Vagina (tissue), 2 donors: ENCODE data around the gene WWC2. TPM values are rescaled to one million over a fixed set of nuclear protein-coding genes. Genes with fewer than 3 reads are reported as not detected.

ENCODE experiments used
- DNase-seq, 2 donors: peaks; one replicate each; pipeline ENCODE4 v3.0.0-alpha.2; 2017; ENCODE audit errors: extremely low spot score in 2 of 2
- H3K27ac ChIP-seq: fragments of 200-600 bp; sonication (generic); one replicate; pipeline ENCODE4 v1.5.1; 2019
- H3K27me3 ChIP-seq: fragments of 200-600 bp; sonication (generic); one replicate; pipeline ENCODE4 v1.5.1; 2019
- H3K36me3 ChIP-seq, 2 donors: fragments of 200-600 bp; sonication (generic); one replicate each; pipeline ENCODE4 v1.5.1; 2017 to 2019
- H3K4me1 ChIP-seq: fragments of 200-600 bp; sonication (generic); one replicate; pipeline ENCODE4 v1.5.1; 2019
- H3K4me3 ChIP-seq, 2 donors: fragments of 200-600 bp; sonication (generic); 1 replicate in 1 of 2; 2 replicates in 1 of 2; pipeline ENCODE4 v1.5.1; 2016 to 2019
- H3K9me3 ChIP-seq: fragments of 200-600 bp; sonication (generic); one replicate; pipeline ENCODE4 v1.5.1; 2019
- CTCF ChIP-seq, 3 experiments: fragments of 450-650 bp in 2 of 3; fragments of 200-600 bp in 1 of 3; sonication (generic) in 1 of 3; IDR thresholded peaks; one replicate each; pipeline ENCODE4 v1.5.1; 2017 to 2019; ENCODE audit warnings: antibody characterized with exemption in 3 of 3, mild to moderate bottlenecking in 2 of 3, moderate library complexity in 2 of 3
- POLR2A ChIP-seq, 2 donors: fragments of 450-650 bp; IDR thresholded peaks; one replicate each; pipeline ENCODE4 v1.6.1; 2017; ENCODE audit warnings: antibody characterized with exemption in 2 of 2, mild to moderate bottlenecking in 2 of 2, moderate library complexity in 2 of 2
- POLR2AphosphoS5 ChIP-seq, 2 donors: sonication (generic); formaldehyde crosslinking; IDR thresholded peaks; one replicate each; pipeline ENCODE4 v1.9.0; 2017; ENCODE audit warnings: antibody characterized with exemption in 2 of 2, mild to moderate bottlenecking in 2 of 2, low read depth in 1 of 2; ENCODE audit not compliant: insufficient read depth in 1 of 2
- intact Hi-C: fragments of 100-400 bp; cut with DNase I; formaldehyde crosslinking; loops from one replicate; pipeline ENCODE4 v1.15.1; 2023
- total RNA-seq: library from RNA; depleted of rRNA; stranded (reverse); fragments of >200 nt; gene quantifications from one replicate; pipeline ENCODE4 v1.2.3, GENCODE V29; 2016

Gene WWC2
- total RNA-seq, 1 donor from 2014 or later = 24.3 TPM

- peaks cover 7% of the 10 kb centered on the region for H3K4me1 ChIP-seq
- no peaks in the 10 kb centered on the region for H3K9me3 ChIP-seq
- no peaks in the 10 kb centered on the region for H3K36me3 ChIP-seq
- DNase-seq = no peak
- H3K4me3 ChIP-seq = peak overlapping the region in 1 of 2 donors; percentile 9
- intact Hi-C loops = no loop called here
- H3K27me3 ChIP-seq = no peaks in the 10 kb centered on the region
- no peak for TF ChIP-seq POLR2A (IDR thresholded peaks at IDR 0.05)
- no peak for TF ChIP-seq POLR2AphosphoS5 (IDR thresholded peaks at IDR 0.05; ENCODE audit: insufficient read depth in 1 of 2, low read depth in 1 of 2)
- TF ChIP-seq CTCF (IDR thresholded peaks at IDR 0.05) = no peak
- H3K27ac ChIP-seq = no peak overlapping the region
Measured at GRCh38 chr4:183342541-183343533, 243.8 kb downstream of the WWC2 start.

- Histone ChIP-seq H3K4me3 (no peak overlapping the region), H3K4me1 (peaks cover 7% of the 10 kb centered on the region), H3K9me3 (no peaks in the 10 kb centered on the region), H3K27me3 (no peaks in the 10 kb centered on the region), H3K36me3 (no peaks in the 10 kb centered on the region), H3K27ac (no peak overlapping the region)
- intact Hi-C loops = no loop called here
- DNase-seq = no peak
- TF ChIP-seq CTCF (IDR thresholded peaks at IDR 0.05) = no peak
- no peak for TF ChIP-seq POLR2A (IDR thresholded peaks at IDR 0.05)
- no peak for TF ChIP-seq POLR2AphosphoS5 (IDR thresholded peaks at IDR 0.05; ENCODE audit: insufficient read depth in 1 of 2, low read depth in 1 of 2)
Measured at GRCh38 chr4:183343730-183344129, 244.7 kb downstream of the WWC2 start.

GRCh38 chr4:183344523-183345255, 245.6 kb downstream of the WWC2 start:
- intact Hi-C loops = no loop called here
- Histone ChIP-seq H3K9me3 (no peaks in the 10 kb centered on the region), H3K4me1 (peaks cover 7% of the 10 kb centered on the region), H3K4me3 (no peak overlapping the region), H3K27me3 (no peaks in the 10 kb centered on the region), H3K27ac (no peak overlapping the region), H3K36me3 (no peaks in the 10 kb centered on the region)
- DNase-seq = no peak
- TF ChIP-seq POLR2A (IDR thresholded peaks at IDR 0.05) (no peak), POLR2AphosphoS5 (IDR thresholded peaks at IDR 0.05; ENCODE audit: insufficient read depth in 1 of 2, low read depth in 1 of 2) (no peak), CTCF (IDR thresholded peaks at IDR 0.05) (no peak)

GRCh38 chr4:183345261-183345660, 246.2 kb downstream of the WWC2 start:
- TF ChIP-seq POLR2A (IDR thresholded peaks at IDR 0.05) (no peak), CTCF (IDR thresholded peaks at IDR 0.05) (no peak), POLR2AphosphoS5 (IDR thresholded peaks at IDR 0.05; ENCODE audit: insufficient read depth in 1 of 2, low read depth in 1 of 2) (no peak)
- intact Hi-C loops = no loop called here
- no peaks in the 10 kb centered on the region for H3K27me3 ChIP-seq
- no peaks in the 10 kb centered on the region for H3K9me3 ChIP-seq
- peaks cover 7% of the 10 kb centered on the region for H3K4me1 ChIP-seq
- no peak for DNase-seq
- no peaks in the 10 kb centered on the region for H3K36me3 ChIP-seq
- no peak overlapping the region for H3K27ac ChIP-seq
- no peak overlapping the region for H3K4me3 ChIP-seq
